ENCODE data around the gene ZFYVE28. TPM values are rescaled to one million over a fixed set of nuclear protein-coding genes. Genes with fewer than 3 reads are reported as not detected.
A peak's percentile ranks its signal among the peaks of the same experiment; 100 is the strongest.

The ZFYVE28 gene
- total RNA-seq, 3 donors from 2014 or later (not counting 1 experiment from before 2014, with no cell fraction given): 85.4 to 107 (median 104) TPM

DNA sequence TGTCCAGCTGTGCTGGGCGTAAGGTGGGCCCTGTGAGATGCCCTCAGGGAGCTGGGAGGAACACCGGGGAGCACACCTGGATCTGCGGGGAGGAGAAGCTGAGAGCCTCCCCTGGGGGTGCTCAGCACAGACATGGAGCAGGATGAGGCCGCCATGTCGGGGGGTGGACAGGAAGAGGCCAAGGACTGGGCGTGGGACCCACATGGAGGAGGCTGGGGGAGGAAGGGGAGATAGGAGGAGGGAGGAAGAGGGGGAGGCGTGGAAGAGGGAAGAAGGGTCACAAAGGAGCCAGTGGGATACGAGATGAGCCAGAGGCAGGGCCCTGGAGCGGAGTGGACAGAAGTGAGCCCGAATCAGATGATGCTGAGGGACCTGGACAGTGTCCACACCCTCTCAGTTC, 66.3 kb downstream of the ZFYVE28 start:
- Histone ChIP-seq H3K27me3 (ENCODE audit: control insufficient read depth, insufficient read depth, low read length) (no peaks in the 10 kb centered on the region), H3K27ac (ENCODE audit: low read length) (no peak overlapping the region), H3K4me3 (ENCODE audit: low read length) (no peak overlapping the region), H3K36me3 (ENCODE audit: control insufficient read depth, insufficient read depth, low read length) (no peaks in the 10 kb centered on the region), H3K4me1 (ENCODE audit: control insufficient read depth, insufficient read depth, low read length) (peaks cover 17% of the 10 kb centered on the region), H3K9me3 (ENCODE audit: control insufficient read depth, insufficient read depth, low read length) (no peaks in the 10 kb centered on the region)
- Mint-ChIP-seq H3K4me3 (no peak overlapping the region), H3K9me3 (no peaks in the 10 kb centered on the region), H3K27me3 (ENCODE audit: low read depth in 2 of 2) (no peaks in the 10 kb centered on the region), H3K36me3 (no peaks in the 10 kb centered on the region), H3K4me1 (peaks cover 5 to 20% of the 10 kb centered on the region in 2 donors), H3K27ac (peak overlapping the region in 1 of 2 donors; percentile 68)
- WGBS (ENCODE audit: insufficient coverage): 93% methylated on average over 10 of the region's 10 CpGs
- TF ChIP-seq, protein P1, sequence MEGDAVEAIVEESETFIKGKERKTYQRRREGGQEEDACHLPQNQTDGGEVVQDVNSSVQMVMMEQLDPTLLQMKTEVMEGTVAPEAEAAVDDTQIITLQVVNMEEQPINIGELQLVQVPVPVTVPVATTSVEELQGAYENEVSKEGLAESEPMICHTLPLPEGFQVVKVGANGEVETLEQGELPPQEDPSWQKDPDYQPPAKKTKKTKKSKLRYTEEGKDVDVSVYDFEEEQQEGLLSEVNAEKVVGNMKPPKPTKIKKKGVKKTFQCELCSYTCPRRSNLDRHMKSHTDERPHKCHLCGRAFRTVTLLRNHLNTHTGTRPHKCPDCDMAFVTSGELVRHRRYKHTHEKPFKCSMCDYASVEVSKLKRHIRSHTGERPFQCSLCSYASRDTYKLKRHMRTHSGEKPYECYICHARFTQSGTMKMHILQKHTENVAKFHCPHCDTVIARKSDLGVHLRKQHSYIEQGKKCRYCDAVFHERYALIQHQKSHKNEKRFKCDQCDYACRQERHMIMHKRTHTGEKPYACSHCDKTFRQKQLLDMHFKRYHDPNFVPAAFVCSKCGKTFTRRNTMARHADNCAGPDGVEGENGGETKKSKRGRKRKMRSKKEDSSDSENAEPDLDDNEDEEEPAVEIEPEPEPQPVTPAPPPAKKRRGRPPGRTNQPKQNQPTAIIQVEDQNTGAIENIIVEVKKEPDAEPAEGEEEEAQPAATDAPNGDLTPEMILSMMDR (IDR thresholded peaks at IDR 0.05): no peak
- ATAC-seq (no peak), DNase-seq (no peak)
- intact Hi-C loops (cut with micrococcal nuclease): no loop called here

DNA sequence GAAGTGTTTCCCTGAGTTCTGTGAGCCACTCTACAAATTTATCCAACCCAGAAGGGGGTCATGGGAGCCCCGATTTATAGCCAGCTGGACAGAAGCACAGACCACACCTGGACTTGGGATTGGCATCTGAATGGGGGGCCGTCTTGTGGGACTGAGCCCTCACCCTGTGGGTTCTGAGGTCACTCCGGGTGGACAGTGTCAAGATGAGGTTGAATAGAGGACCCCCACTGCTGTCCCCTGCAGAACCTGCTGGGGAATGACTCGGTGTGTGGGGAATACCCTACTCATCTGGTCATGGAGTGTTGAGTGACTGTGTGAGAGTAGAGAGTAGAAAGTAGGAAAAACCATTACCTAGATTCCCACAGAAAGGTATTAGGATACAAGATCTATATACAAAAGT, 67.5 kb downstream of the ZFYVE28 start:
- Mint-ChIP-seq H3K9me3 (peaks cover 0 to 3% of the 10 kb centered on the region in 2 donors), H3K36me3 (no peaks in the 10 kb centered on the region), H3K27ac (no peak overlapping the region), H3K4me1 (peaks cover 5 to 28% of the 10 kb centered on the region in 2 donors), H3K4me3 (no peak overlapping the region), H3K27me3 (ENCODE audit: low read depth in 2 of 2) (no peaks in the 10 kb centered on the region)
- ATAC-seq (no peak), DNase-seq (peak in 1 of 2 donors; percentile 5)
- intact Hi-C loops (cut with micrococcal nuclease): no loop called here
- no peak overlapping the region for H3K27ac ChIP-seq (ENCODE audit: low read length)
- TF ChIP-seq, protein P1 (IDR thresholded peaks at IDR 0.05): no peak
- H3K27me3 ChIP-seq (ENCODE audit: control insufficient read depth, insufficient read depth, low read length): no peaks in the 10 kb centered on the region
- peaks cover 17% of the 10 kb centered on the region for H3K4me1 ChIP-seq (ENCODE audit: control insufficient read depth, insufficient read depth, low read length)
- no peak overlapping the region for H3K4me3 ChIP-seq (ENCODE audit: low read length)
- H3K9me3 ChIP-seq (ENCODE audit: control insufficient read depth, insufficient read depth, low read length): no peaks in the 10 kb centered on the region
- no peaks in the 10 kb centered on the region for H3K36me3 ChIP-seq (ENCODE audit: control insufficient read depth, insufficient read depth, low read length)
- 83% methylated on average over 4 of the region's 4 CpGs for WGBS (ENCODE audit: insufficient coverage)

DNA sequence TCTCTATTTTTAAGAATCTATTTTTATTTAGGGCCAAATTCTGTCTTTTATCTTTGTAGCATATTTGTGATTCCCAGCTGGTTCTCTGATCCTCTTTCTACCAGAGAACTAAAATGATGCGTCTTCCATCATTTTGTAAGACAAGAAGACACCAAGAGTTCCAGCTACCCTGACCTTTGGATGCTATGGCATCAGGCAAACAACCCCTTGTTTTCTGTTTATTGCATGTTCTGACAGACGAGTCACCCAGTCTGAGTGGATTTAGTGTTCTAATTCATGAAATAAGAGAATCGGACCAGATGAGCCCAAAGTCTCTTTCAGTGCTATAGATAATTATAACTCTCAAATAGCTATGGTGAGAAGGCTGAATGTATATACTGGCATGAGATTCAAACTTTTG, 69.7 kb downstream of the ZFYVE28 start:
- H3K4me3 ChIP-seq (ENCODE audit: low read length): no peak overlapping the region
- H3K36me3 Mint-ChIP-seq: no peaks in the 10 kb centered on the region
- ATAC-seq (no peak), DNase-seq (no peak)
- H3K27ac ChIP-seq (ENCODE audit: low read length): no peak overlapping the region
- peaks cover 0 to 3% of the 10 kb centered on the region in 2 donors for H3K9me3 Mint-ChIP-seq
- no peaks in the 10 kb centered on the region for H3K27me3 Mint-ChIP-seq (ENCODE audit: low read depth in 2 of 2)
- intact Hi-C loops (cut with micrococcal nuclease): no loop called here
- 98% methylated on average over 2 of the region's 3 CpGs for WGBS (ENCODE audit: insufficient coverage)
- peak overlapping the region in 1 of 2 donors; percentile 21 for H3K27ac Mint-ChIP-seq
- H3K27me3 ChIP-seq (ENCODE audit: control insufficient read depth, insufficient read depth, low read length): no peaks in the 10 kb centered on the region
- H3K9me3 ChIP-seq (ENCODE audit: control insufficient read depth, insufficient read depth, low read length): no peaks in the 10 kb centered on the region
- TF ChIP-seq, protein P1 (IDR thresholded peaks at IDR 0.05): no peak
- H3K4me1 Mint-ChIP-seq: peaks cover 13 to 26% of the 10 kb centered on the region in 2 donors
- H3K4me3 Mint-ChIP-seq: no peak overlapping the region
- H3K4me1 ChIP-seq (ENCODE audit: control insufficient read depth, insufficient read depth, low read length): peaks cover 4% of the 10 kb centered on the region
- no peaks in the 10 kb centered on the region for H3K36me3 ChIP-seq (ENCODE audit: control insufficient read depth, insufficient read depth, low read length)

DNA sequence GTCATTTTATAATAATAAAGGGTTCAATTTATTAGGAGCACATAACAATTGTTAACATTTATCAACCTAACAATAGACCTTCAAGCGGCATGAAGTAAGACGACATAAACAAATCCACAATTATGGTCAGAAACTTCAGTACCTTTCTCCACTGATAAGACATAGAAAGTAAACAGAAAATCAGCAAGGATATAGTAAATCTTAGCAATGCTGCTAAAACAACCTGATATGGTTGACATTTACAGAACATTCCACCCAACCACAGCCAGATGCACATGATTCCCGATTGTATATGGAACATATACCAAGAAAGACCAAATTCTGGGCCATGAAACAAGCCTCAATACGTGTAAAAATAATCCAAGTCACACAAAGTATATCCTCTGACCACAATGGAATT, 71.3 kb downstream of the ZFYVE28 start:
- Histone ChIP-seq H3K27ac (ENCODE audit: low read length) (no peak overlapping the region), H3K36me3 (ENCODE audit: control insufficient read depth, insufficient read depth, low read length) (no peaks in the 10 kb centered on the region), H3K4me3 (ENCODE audit: low read length) (no peak overlapping the region), H3K27me3 (ENCODE audit: control insufficient read depth, insufficient read depth, low read length) (no peaks in the 10 kb centered on the region), H3K9me3 (ENCODE audit: control insufficient read depth, insufficient read depth, low read length) (no peaks in the 10 kb centered on the region), H3K4me1 (ENCODE audit: control insufficient read depth, insufficient read depth, low read length) (no peaks in the 10 kb centered on the region)
- ATAC-seq (no peak), DNase-seq (no peak)
- Mint-ChIP-seq H3K27ac (peak overlapping the region in 1 of 2 donors; percentile 44), H3K36me3 (no peaks in the 10 kb centered on the region), H3K4me1 (peaks cover 14 to 27% of the 10 kb centered on the region in 2 donors), H3K27me3 (ENCODE audit: low read depth in 2 of 2) (no peaks in the 10 kb centered on the region), H3K4me3 (no peak overlapping the region), H3K9me3 (peaks cover 0 to 3% of the 10 kb centered on the region in 2 donors)
- TF ChIP-seq, protein P1 (IDR thresholded peaks at IDR 0.05): no peak
- intact Hi-C loops (cut with micrococcal nuclease): no loop called here
- 94% methylated on average over 3 of the region's 4 CpGs for WGBS (ENCODE audit: insufficient coverage)

Data from natural killer cell (primary cell).